Activated CD8-positive, alpha-beta T cell treated with anti-CD3 and anti-CD28 coated beads, Interleukin-2, amount 10 ng/mL, durations not matched to agents 7 days and 5 days (primary cell): Measurements from ENCODE around the gene HSPB7. TPM values are rescaled to one million over a fixed set of nuclear protein-coding genes. Genes with fewer than 3 reads are reported as not detected.
"Not testable (repeated sequence)": the region's sequence is repeated elsewhere in the genome, so short reads cannot be mapped to it uniquely, and the experiment has no call there.

Experiments used
- ATAC-seq: fragments of 150-1000 bp; cut with Tn5 transposase; one replicate; pipeline ENCODE4 v1.10.0; 2021; ENCODE audit warnings: moderate library complexity
- CTCF ChIA-PET: fragments of 350-600 bp; sonication (Branson Sonifier 250); formaldehyde crosslinking; loops from one replicate; lab custom pipeline; 2021; ENCODE audit warnings: antibody characterized with exemption; lab: Charles Lee
- POLR2A ChIA-PET: fragments of 350-600 bp; sonication (Branson Sonifier 250); formaldehyde crosslinking; loops from one replicate; lab custom pipeline; 2021; ENCODE audit warnings: antibody characterized with exemption; lab: Charles Lee
- DNase-seq: peaks from one replicate; pipeline ENCODE4 v3.0.0-alpha.2; 2020
- H3K27ac Mint-ChIP-seq: one replicate; pipeline ENCODE4 v1.8.0; 2021; ENCODE audit warnings: mild to moderate bottlenecking, mixed read lengths
- H3K27me3 Mint-ChIP-seq: one replicate; pipeline ENCODE4 v1.8.0; 2021; ENCODE audit warnings: low read depth, mixed read lengths
- H3K36me3 Mint-ChIP-seq: one replicate; pipeline ENCODE4 v1.8.0; 2021; ENCODE audit warnings: low read depth, mixed read lengths
- H3K4me1 Mint-ChIP-seq: one replicate; pipeline ENCODE4 v1.8.0; 2021; ENCODE audit warnings: low read depth, mixed read lengths
- H3K4me3 Mint-ChIP-seq: one replicate; pipeline ENCODE4 v1.8.0; 2021; ENCODE audit warnings: mild to moderate bottlenecking, mixed read lengths
- H3K9me3 Mint-ChIP-seq: one replicate; pipeline ENCODE4 v1.8.0; 2022; ENCODE audit warnings: mixed read lengths; ENCODE audit not compliant: insufficient read depth
- total RNA-seq, 2 experiments: library from RNA; stranded (reverse); gene quantifications; one replicate each; pipeline ENCODE4 v1.2.3, GENCODE V29; 2021

HSPB7 gene
- total RNA-seq: not detected

DNA sequence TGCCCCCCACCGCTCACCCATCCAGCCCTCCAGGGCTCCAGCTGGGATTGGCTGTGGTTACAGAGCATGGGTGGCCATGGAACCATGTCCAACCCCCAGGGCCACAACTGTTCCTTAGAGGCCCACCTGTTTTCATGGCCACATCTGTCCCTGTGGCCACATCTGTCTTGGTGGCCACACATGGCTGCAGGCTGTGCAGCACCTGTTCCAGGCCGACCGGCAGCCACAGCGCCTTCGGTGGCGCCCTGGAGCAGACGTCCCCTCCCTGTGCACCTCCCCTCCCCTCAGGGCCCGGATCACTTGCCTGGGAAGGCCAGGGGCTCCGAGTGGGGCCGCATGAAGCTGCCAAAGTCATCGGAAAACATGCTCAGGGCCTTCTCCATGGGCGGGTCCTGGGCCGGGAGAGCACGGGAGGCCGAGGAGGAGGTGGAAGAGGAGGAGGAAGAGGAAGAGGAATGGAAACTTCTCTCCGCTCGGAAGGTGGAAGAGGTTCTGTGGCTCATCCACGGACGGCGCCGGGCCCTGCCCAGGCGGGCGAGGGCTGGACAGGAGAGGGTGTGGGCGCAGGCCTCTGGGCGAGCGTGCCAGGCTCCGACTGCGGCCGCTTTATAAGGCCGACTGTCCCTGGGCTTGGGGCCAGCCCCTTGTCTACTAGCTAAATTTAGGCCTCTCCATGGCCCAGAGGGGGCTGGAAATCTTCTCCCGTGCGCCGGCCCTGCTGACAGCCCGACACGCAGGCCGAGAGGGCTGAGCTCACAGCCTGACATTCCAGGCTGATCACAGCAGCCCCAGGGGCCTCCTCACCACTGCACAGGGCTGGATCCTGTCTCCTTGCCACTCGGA, at the start of gene HSPB7:
Gene HSPB7, minus strand, starts transcription at position 583 of the 843 bp plus-strand sequence. Its CDS starts 80 bp downstream, at position 503.
- POLR2A ChIA-PET: no interaction called here

DNA sequence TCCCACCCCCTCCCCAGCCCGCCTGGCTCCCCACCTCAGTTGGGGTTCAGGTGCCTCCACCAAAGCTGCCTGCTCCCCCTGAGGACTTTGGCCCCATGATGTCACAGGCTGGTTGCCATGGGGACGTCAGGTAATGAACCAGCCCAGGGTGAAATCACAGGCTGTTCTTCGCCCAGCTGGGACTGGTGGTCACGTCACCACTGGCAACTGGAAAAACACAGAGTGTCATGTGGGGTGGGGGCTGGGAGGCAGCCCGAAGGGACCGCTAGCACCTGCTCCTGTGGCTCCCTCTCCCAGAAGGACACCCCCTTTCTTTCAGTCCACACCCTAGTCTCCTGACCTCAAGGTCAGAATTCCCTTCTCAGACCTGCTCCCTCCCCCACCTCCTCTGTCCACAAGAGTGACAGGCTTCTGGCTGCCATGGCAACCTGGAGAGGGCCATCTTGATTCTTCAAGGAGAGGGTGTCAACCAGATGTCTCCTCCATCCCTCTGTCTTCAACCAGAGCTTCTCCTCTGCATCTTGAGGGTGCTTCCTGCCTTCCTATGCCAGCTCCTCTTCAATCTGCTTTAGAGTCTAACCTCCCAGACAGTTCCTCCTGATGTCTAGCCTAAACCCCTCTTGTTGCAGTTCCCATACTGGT, 49.4 kb upstream of the HSPB7 start:
- Mint-ChIP-seq H3K36me3 (no peaks in the 10 kb centered on the region), H3K4me1 (peaks cover 86% of the 10 kb centered on the region), H3K27ac (peak overlapping the region; percentile 57), H3K9me3 (no peaks in the 10 kb centered on the region), H3K27me3 (peaks cover 4% of the 10 kb centered on the region), H3K4me3 (no peak overlapping the region)
- ChIA-PET CTCF (interaction anchor here (0.8 to 4.0 kb wide), 3 partner anchors 12 to 177 kb away, joined by 3 to 47 read pairs (median 5); no protein-coding TSS in a partner anchor), POLR2A (no interaction called here)
- ATAC-seq (peak; percentile 25), DNase-seq (peak; percentile 54)

More for the DNA sequence above, at the start of gene HSPB7:
- Mint-ChIP-seq H3K4me1 (no peaks in the 10 kb centered on the region), H3K36me3 (no peaks in the 10 kb centered on the region), H3K4me3 (no peak within 1 kb of the TSS), H3K27ac (no peak within 1 kb of the TSS), H3K27me3 (peaks cover 4% of the 10 kb centered on the region), H3K9me3 (no peaks in the 10 kb centered on the region)
- DNase-seq: no peak
- CTCF ChIA-PET: interaction anchor here (1.0 kb wide), 1 partner anchor 61 kb away, joined by 4 read pairs; no protein-coding TSS in a partner anchor
- no peak for ATAC-seq

DNA sequence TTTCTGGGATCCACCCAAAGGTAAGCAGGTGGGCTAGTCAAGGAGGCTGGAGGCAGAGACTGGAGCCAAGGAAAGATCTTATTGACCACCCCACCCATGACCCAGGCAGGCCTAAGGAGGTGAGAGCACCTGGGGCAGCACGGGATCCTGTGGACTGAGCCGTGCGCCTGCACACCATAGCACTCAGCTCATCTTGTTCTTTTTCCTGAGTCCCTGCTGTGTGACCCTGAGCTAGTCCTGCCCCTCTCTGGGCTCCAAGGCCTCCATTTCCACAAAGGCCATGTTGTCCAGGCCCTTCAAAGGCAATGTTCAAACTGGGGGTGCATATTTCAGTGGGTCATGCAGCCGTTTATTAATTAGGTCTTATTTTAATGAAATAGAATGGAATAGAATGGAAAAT, 48.4 kb upstream of the HSPB7 start:
- POLR2A ChIA-PET: no interaction called here
- H3K36me3 Mint-ChIP-seq: no peaks in the 10 kb centered on the region

DNA sequence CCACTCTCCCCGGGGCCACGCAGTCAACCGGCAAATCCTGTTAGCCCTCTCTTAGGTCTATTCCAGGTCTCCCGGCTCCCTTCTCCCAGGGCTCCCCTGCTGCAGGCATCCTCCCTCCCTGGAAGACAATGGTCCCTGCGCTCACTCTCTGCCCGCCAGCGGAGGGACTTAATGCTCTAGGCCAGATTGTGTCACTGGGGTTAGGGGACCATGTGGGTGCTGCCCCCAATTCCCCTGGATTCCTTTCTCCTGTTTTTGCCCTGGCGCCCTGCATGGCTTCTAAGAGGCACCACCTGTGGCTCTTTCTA, 47.4 kb upstream of the HSPB7 start:
- Mint-ChIP-seq H3K4me3 (peak overlapping the region; percentile 74), H3K4me1 (peaks cover 69% of the 10 kb centered on the region), H3K36me3 (no peaks in the 10 kb centered on the region), H3K27ac (peak overlapping the region; percentile 75), H3K9me3 (no peaks in the 10 kb centered on the region), H3K27me3 (no peaks in the 10 kb centered on the region)
- ATAC-seq (no peak), DNase-seq (no peak)
- ChIA-PET POLR2A (no interaction called here), CTCF (interaction anchor here (2.3 kb wide), 1 partner anchor 14 kb away, joined by 8 read pairs; no protein-coding TSS in a partner anchor)

More for the DNA sequence above, 48.4 kb upstream of the HSPB7 start:
- no peaks in the 10 kb centered on the region for H3K9me3 Mint-ChIP-seq
- no peaks in the 10 kb centered on the region for H3K27me3 Mint-ChIP-seq
- H3K4me3 Mint-ChIP-seq: no peak overlapping the region
- peaks cover 78% of the 10 kb centered on the region for H3K4me1 Mint-ChIP-seq
- DNase-seq: no peak
- ATAC-seq: no peak
- no peak overlapping the region for H3K27ac Mint-ChIP-seq
- CTCF ChIA-PET: interaction anchor here (0.9 kb wide), 1 partner anchor 178 kb away, joined by 3 read pairs; no protein-coding TSS in a partner anchor

DNA sequence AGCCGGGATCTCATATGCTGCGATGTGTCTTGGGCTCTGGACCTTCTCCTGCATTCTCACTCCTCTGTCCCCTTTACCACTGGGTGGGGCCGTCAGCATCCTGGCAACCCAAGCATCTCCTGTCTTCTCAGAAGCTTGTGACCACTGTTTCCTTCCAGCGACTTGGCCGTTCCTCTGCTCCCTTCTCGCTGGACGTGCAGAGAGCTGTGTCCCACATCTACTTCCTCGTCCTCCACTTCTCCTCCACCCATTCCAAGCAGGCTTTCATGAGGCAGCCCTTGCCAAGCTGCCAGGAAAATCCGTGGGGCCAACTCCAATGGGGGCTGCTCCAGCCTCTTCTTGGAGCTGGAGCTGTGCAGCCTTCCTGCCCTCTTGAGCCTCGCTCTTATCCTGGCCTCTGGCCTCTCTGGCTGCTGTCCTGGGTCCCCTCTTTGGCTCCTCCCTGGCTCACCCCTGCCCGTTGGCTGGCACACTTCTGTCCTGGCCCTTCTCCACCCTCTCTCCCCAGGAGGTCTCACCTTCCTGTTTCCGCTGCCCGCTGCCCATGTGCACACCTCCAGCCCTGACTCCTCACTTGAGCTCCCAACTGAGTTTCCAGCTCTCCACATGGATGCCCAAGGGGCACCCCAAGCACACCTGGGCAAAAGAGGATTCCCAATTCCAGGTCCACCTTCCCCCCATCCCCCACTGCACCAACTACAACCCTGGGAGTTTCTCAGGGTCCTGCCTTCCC, 46.9 kb upstream of the HSPB7 start:
- CTCF ChIA-PET: interaction anchor here (0.6 to 2.3 kb wide), 6 partner anchors 9 to 311 kb away, joined by 3 to 8 read pairs (median 4); no protein-coding TSS in a partner anchor
- DNase-seq (peak; percentile 33), ATAC-seq (peak; percentile 35)
- Mint-ChIP-seq H3K9me3 (no peaks in the 10 kb centered on the region), H3K4me1 (peaks cover 64% of the 10 kb centered on the region), H3K27me3 (no peaks in the 10 kb centered on the region), H3K27ac (peak overlapping the region; percentile 75), H3K36me3 (no peaks in the 10 kb centered on the region), H3K4me3 (peak overlapping the region; percentile 74)
- POLR2A ChIA-PET: interaction anchor here (0.6 kb wide), 2 partner anchors 16 to 136 kb away, joined by 3 read pairs; no protein-coding TSS in a partner anchor

DNA sequence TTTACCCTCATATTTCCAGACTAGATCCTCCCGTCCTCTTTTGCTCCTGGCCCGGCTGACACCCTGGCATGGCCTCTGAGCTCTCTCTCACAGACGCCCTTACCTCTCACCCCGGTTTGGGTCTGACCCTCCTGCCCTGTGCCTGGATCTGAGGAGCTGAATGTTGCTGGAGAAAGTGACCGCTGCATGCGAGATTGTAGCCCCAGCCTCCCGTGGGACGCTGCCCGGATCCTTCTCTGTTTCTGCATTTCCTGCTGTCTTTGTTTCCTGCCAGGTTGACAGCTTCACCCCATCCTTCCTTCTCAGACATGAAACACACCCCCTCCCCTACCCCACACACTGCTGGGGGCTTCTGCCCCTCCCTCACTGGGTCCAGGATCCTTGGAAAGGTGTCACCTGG, 46.1 kb upstream of the HSPB7 start:
- H3K27ac Mint-ChIP-seq: peak overlapping the region; percentile 75
- peak overlapping the region; percentile 74 for H3K4me3 Mint-ChIP-seq
- DNase-seq: no peak
- CTCF ChIA-PET: interaction anchor here (0.9 to 2.3 kb wide), 5 partner anchors 10 to 312 kb away, joined by 3 to 8 read pairs (median 4); no protein-coding TSS in a partner anchor
- no peaks in the 10 kb centered on the region for H3K9me3 Mint-ChIP-seq
- POLR2A ChIA-PET: interaction anchor here (0.6 kb wide), 1 partner anchor 137 kb away, joined by 3 read pairs; no protein-coding TSS in a partner anchor
- no peaks in the 10 kb centered on the region for H3K36me3 Mint-ChIP-seq
- peaks cover 56% of the 10 kb centered on the region for H3K4me1 Mint-ChIP-seq
- H3K27me3 Mint-ChIP-seq: no peaks in the 10 kb centered on the region
- no peak for ATAC-seq

DNA sequence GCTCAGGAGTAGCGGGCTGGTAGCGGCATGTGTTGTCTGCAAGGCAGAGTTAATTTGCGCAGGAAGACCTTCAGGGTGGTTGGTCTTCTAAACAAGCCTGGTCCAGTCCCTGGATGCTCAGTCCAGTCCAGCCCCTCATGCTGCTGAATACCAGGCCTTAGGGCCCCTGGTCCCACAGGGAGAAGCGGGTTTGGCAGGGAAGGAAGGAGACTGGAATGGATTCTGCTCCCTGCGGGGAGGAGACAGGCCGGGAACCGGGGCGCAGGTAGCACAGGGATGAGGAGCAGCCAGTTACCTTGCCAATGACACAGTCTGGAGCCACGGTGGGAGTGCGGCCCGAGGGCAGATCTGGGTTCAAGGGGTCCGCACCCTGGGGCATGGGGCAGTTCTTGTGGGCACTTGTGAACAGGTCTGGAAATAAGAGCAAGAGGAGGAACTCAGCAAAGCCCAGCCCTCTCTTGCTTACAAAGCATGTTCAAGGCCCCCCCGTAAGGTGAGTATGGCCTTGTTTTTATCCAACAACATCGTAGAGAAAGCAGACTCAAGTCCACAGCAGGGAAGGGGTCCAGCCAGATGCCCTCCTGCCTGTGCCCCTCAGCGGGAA, 45.5 kb upstream of the HSPB7 start:
- peak overlapping the region; percentile 74 for H3K4me3 Mint-ChIP-seq
- POLR2A ChIA-PET: no interaction called here

DNA sequence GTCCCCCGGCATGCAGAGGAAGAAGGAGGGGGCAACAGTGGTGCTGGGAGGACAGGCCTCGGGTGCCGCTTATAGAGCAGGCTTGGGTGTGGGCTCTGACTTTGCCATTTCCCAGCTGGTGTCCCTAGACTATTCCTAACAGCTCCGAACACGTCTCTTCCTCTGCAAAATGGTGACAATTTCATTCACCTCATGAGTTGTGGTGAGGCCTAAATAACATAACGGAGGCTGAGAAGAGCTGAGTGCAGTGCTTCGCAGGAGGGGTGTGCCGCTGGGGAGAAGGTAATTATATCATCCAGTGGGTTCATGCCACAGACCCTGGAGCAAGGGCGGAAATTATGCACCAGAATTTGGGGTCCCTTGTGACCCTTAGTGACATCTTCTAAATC, 44.8 kb upstream of the HSPB7 start:
- H3K9me3 Mint-ChIP-seq, POLR2A ChIA-PET, H3K36me3 Mint-ChIP-seq, H3K27ac Mint-ChIP-seq, H3K27me3 Mint-ChIP-seq, ATAC-seq, H3K4me3 Mint-ChIP-seq, CTCF ChIA-PET, DNase-seq: not testable (repeated sequence)
- peaks cover 43% of the 10 kb centered on the region for H3K4me1 Mint-ChIP-seq

More for the DNA sequence above, 45.5 kb upstream of the HSPB7 start:
- DNase-seq (no peak), ATAC-seq (no peak)
- CTCF ChIA-PET: interaction anchor here (1.4 kb wide), 1 partner anchor 11 kb away, joined by 4 read pairs; no protein-coding TSS in a partner anchor
- peak overlapping the region; percentile 75 for H3K27ac Mint-ChIP-seq
- H3K9me3 Mint-ChIP-seq: no peaks in the 10 kb centered on the region
- H3K4me1 Mint-ChIP-seq: peaks cover 50% of the 10 kb centered on the region
- no peaks in the 10 kb centered on the region for H3K36me3 Mint-ChIP-seq
- H3K27me3 Mint-ChIP-seq: no peaks in the 10 kb centered on the region

DNA sequence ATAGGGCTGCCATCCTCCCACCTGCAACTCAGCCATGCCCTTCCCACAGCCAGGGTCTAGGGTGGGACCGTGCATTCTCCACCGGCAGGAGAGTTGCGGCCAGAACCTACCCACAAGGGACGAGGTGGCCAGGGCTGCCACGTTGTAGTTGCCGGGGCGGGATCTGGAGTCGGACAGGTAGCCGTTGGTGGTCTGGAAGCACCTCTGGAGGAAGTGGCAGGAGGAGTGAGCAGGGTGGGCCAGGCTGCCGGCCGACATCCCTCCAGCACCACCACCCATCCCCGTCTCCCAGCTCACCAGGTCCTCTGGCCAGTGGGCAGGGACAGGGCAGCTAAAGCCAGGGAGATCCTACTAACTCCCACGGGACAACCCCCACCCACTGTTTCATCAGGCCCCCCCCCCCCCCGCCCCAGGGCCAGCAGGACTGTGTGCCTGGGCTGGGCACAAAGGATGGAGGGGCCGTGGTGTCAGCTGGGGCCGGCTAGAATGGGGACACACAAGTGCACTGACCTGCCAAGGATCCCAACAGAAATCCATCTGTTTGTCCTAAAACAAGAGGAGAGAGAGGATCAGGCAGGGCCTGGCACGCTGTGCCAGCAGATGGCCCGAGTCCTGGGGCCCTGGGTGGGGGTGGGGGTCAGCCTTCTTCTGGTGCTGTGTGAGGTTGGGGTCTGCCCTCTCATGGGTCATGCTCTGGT, 44.3 kb upstream of the HSPB7 start:
- H3K27me3 Mint-ChIP-seq, ATAC-seq, H3K36me3 Mint-ChIP-seq, DNase-seq, H3K4me3 Mint-ChIP-seq, CTCF ChIA-PET, H3K9me3 Mint-ChIP-seq, H3K27ac Mint-ChIP-seq, POLR2A ChIA-PET: not testable (repeated sequence)
- H3K4me1 Mint-ChIP-seq: peaks cover 38% of the 10 kb centered on the region

DNA sequence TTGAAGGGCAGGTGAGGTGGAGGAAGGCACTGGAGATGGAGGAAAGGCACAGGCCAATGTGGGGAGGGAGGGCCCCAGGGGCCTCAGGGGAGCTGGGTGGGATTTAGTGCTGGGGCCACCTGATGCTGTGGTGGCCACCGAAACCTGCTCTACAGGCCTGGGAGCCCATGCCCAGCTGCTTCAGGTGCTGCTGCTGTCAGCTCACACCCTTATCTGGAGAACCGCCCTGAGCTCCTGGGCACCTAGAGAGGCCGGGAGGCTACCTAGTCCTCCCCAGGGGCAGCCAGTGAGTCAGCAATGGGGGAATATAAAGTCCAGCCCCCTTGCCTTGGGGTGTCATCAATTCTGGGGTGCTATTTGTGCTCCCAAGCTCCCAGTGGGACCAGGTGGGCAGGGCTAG, 43.4 kb upstream of the HSPB7 start:
- Mint-ChIP-seq H3K4me1 (peaks cover 34% of the 10 kb centered on the region), H3K9me3 (no peaks in the 10 kb centered on the region), H3K4me3 (no peak overlapping the region), H3K27ac (no peak overlapping the region), H3K36me3 (no peaks in the 10 kb centered on the region), H3K27me3 (no peaks in the 10 kb centered on the region)
- ChIA-PET CTCF (no interaction called here), POLR2A (no interaction called here)
- no peak for ATAC-seq
- no peak for DNase-seq
